Neural cell (in vitro differentiated cells): Measurements from ENCODE around the gene SLC6A11.

Source experiments
- EP300 ChIP-seq: fragments of 450-650 bp; conservative IDR thresholded peaks from 2 replicates; pipeline ENCODE4 v1.6.1; 2014; ENCODE audit warnings: antibody characterized with exemption, mild to moderate bottlenecking, moderate library complexity; ENCODE audit not compliant: poor library complexity, severe bottlenecking
- EZH2 ChIP-seq: fragments of 200-600, 300-800 bp; shearing (Covaris generic), sonication (generic); IDR thresholded peaks from 2 replicates; pipeline ENCODE4 v1.6.1; 2014; ENCODE audit warnings: antibody characterized with exemption, low read length, borderline replicate concordance, mild to moderate bottlenecking; ENCODE audit not compliant: insufficient read depth, poor library complexity, severe bottlenecking
- RAD21 ChIP-seq: fragments of 450-650 bp; conservative IDR thresholded peaks from 2 replicates; pipeline ENCODE4 v1.6.1; 2014; ENCODE audit warnings: antibody characterized with exemption, mild to moderate bottlenecking, moderate library complexity
- TF ChIP-seq, protein P1 (sequence below): IDR thresholded peaks from 2 replicates; pipeline ENCODE4 v1.6.1; 2012; ENCODE audit warnings: borderline replicate concordance
- TF ChIP-seq, protein P2 (sequence below): fragments of 450-650 bp; IDR thresholded peaks from 2 replicates; pipeline ENCODE4 v1.5.1; 2014; ENCODE audit warnings: antibody characterized with exemption, mild to moderate bottlenecking, moderate library complexity; ENCODE audit not compliant: poor library complexity, severe bottlenecking

- TF ChIP-seq, protein P1, sequence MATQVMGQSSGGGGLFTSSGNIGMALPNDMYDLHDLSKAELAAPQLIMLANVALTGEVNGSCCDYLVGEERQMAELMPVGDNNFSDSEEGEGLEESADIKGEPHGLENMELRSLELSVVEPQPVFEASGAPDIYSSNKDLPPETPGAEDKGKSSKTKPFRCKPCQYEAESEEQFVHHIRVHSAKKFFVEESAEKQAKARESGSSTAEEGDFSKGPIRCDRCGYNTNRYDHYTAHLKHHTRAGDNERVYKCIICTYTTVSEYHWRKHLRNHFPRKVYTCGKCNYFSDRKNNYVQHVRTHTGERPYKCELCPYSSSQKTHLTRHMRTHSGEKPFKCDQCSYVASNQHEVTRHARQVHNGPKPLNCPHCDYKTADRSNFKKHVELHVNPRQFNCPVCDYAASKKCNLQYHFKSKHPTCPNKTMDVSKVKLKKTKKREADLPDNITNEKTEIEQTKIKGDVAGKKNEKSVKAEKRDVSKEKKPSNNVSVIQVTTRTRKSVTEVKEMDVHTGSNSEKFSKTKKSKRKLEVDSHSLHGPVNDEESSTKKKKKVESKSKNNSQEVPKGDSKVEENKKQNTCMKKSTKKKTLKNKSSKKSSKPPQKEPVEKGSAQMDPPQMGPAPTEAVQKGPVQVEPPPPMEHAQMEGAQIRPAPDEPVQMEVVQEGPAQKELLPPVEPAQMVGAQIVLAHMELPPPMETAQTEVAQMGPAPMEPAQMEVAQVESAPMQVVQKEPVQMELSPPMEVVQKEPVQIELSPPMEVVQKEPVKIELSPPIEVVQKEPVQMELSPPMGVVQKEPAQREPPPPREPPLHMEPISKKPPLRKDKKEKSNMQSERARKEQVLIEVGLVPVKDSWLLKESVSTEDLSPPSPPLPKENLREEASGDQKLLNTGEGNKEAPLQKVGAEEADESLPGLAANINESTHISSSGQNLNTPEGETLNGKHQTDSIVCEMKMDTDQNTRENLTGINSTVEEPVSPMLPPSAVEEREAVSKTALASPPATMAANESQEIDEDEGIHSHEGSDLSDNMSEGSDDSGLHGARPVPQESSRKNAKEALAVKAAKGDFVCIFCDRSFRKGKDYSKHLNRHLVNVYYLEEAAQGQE: no peak
- TF ChIP-seq, protein P2, sequence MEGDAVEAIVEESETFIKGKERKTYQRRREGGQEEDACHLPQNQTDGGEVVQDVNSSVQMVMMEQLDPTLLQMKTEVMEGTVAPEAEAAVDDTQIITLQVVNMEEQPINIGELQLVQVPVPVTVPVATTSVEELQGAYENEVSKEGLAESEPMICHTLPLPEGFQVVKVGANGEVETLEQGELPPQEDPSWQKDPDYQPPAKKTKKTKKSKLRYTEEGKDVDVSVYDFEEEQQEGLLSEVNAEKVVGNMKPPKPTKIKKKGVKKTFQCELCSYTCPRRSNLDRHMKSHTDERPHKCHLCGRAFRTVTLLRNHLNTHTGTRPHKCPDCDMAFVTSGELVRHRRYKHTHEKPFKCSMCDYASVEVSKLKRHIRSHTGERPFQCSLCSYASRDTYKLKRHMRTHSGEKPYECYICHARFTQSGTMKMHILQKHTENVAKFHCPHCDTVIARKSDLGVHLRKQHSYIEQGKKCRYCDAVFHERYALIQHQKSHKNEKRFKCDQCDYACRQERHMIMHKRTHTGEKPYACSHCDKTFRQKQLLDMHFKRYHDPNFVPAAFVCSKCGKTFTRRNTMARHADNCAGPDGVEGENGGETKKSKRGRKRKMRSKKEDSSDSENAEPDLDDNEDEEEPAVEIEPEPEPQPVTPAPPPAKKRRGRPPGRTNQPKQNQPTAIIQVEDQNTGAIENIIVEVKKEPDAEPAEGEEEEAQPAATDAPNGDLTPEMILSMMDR: no peak
- TF ChIP-seq EZH2: no peak
- no peak for TF ChIP-seq EP300
- TF ChIP-seq RAD21: no peak
Observed at GRCh38 chr3:10813425-10813824, 2.6 kb upstream of the SLC6A11 start.
